Mesenchymal stem cell (in vitro differentiated cells and primary cell): ENCODE data around the gene CDK11B. TPM values are rescaled to one million over a fixed set of nuclear protein-coding genes. Genes with fewer than 3 reads are reported as not detected.
A peak's percentile ranks its signal among the peaks of the same experiment; 100 is the strongest.
"Not testable (repeated sequence)": the region's sequence is repeated elsewhere in the genome, so short reads cannot be mapped to it uniquely, and the experiment has no call there.

ENCODE experiments used
- DNase-seq: peaks from one replicate; pipeline ENCODE4 v3.0.0-alpha.2; 2013
- H2AFZ ChIP-seq: one replicate; pipeline ENCODE4 v1.6.1; 2013; ENCODE audit warnings: low read depth, mild to moderate bottlenecking, control low read depth, inconsistent platforms, low read length, moderate library complexity
- H2AK5ac ChIP-seq: 2 replicates; pipeline ENCODE4 v1.6.1; 2013; ENCODE audit warnings: low read length, moderate library complexity, mild to moderate bottlenecking, inconsistent platforms; ENCODE audit not compliant: severe bottlenecking
- H2BK120ac ChIP-seq: one replicate; pipeline ENCODE4 v1.6.1; 2013; ENCODE audit warnings: low read depth, mild to moderate bottlenecking, inconsistent platforms, low read length, moderate library complexity
- H2BK12ac ChIP-seq, 2 experiments: one replicate each; pipeline ENCODE4 v1.6.1; 2013; ENCODE audit warnings: inconsistent platforms in 2 of 2, low read length in 2 of 2, mild to moderate bottlenecking in 2 of 2, moderate library complexity in 2 of 2, control low read depth in 1 of 2
- H2BK15ac ChIP-seq: one replicate; pipeline ENCODE4 v1.6.1; 2013; ENCODE audit warnings: mild to moderate bottlenecking, low read depth, inconsistent platforms; ENCODE audit not compliant: poor library complexity, severe bottlenecking
- H2BK5ac ChIP-seq: 2 replicates; pipeline ENCODE4 v1.6.1; 2013; ENCODE audit warnings: low read depth, mild to moderate bottlenecking, low read length, control low read depth, inconsistent platforms; ENCODE audit not compliant: poor library complexity, severe bottlenecking
- H3K14ac ChIP-seq, 2 experiments: one replicate each; pipeline ENCODE4 v1.6.1; 2013; ENCODE audit warnings: inconsistent platforms in 2 of 2, low read length in 2 of 2, control low read depth in 1 of 2, mild to moderate bottlenecking in 1 of 2, moderate library complexity in 1 of 2
- H3K18ac ChIP-seq, 2 experiments: one replicate each; pipeline ENCODE4 v1.6.1; 2013; ENCODE audit warnings: inconsistent platforms in 2 of 2, low read length in 2 of 2, control low read depth in 1 of 2, low read depth in 1 of 2, mild to moderate bottlenecking in 1 of 2
- H3K23ac ChIP-seq, 2 experiments: one replicate each; pipeline ENCODE4 v1.6.1; 2013; ENCODE audit warnings: inconsistent platforms in 2 of 2, low read length in 2 of 2, mild to moderate bottlenecking in 2 of 2, moderate library complexity in 2 of 2, control low read depth in 1 of 2
- H3K27ac ChIP-seq: 2 replicates; pipeline ENCODE4 v1.5.1; 2013; ENCODE audit warnings: mild to moderate bottlenecking, moderate library complexity, low read length, control low read depth, inconsistent platforms; ENCODE audit not compliant: poor library complexity, severe bottlenecking
- H3K27me3 ChIP-seq, 2 experiments: 2 replicates each; pipeline versions ENCODE4 v1.6.1 to v1.7.0; 2013; ENCODE audit warnings: low read length in 2 of 2, mild to moderate bottlenecking in 2 of 2, moderate library complexity in 2 of 2, control low read depth in 1 of 2, inconsistent platforms in 1 of 2; ENCODE audit not compliant: control insufficient read depth in 1 of 2, insufficient read depth in 1 of 2
- H3K36me3 ChIP-seq, 2 experiments: 2 replicates each; pipeline versions ENCODE4 v1.6.1 to v1.7.0; 2013; ENCODE audit warnings: low read length in 2 of 2, control low read depth in 1 of 2, inconsistent platforms in 1 of 2, low read depth in 1 of 2, mild to moderate bottlenecking in 1 of 2; ENCODE audit not compliant: insufficient read depth in 2 of 2, control insufficient read depth in 1 of 2
- H3K4ac ChIP-seq, 2 experiments: one replicate each; pipeline ENCODE4 v1.6.1; 2013; ENCODE audit warnings: inconsistent platforms in 2 of 2, low read length in 2 of 2, mild to moderate bottlenecking in 2 of 2, moderate library complexity in 2 of 2, control low read depth in 1 of 2, low read depth in 1 of 2
- H3K4me1 ChIP-seq: 2 replicates; pipeline ENCODE4 v1.6.1; 2013; ENCODE audit warnings: low read depth, low read length, control low read depth; ENCODE audit not compliant: control insufficient read depth, insufficient read depth
- H3K4me2 ChIP-seq: 2 replicates; pipeline ENCODE4 v1.6.1; 2013; ENCODE audit warnings: low read length, mild to moderate bottlenecking, inconsistent platforms; ENCODE audit not compliant: poor library complexity, severe bottlenecking
- H3K4me3 ChIP-seq, 2 experiments: 2 replicates each; pipeline versions ENCODE4 v1.5.1 to v1.7.0; 2013; ENCODE audit warnings: low read length in 2 of 2, mild to moderate bottlenecking in 2 of 2, control low read depth in 1 of 2, low read depth in 1 of 2; ENCODE audit not compliant: insufficient read depth in 1 of 2
- H3K79me1 ChIP-seq: replicated peaks from 2 replicates; pipeline ENCODE4 v1.6.1; 2013; ENCODE audit warnings: mild to moderate bottlenecking, control low read depth, low read length, inconsistent platforms; ENCODE audit not compliant: poor library complexity, severe bottlenecking
- H3K9ac ChIP-seq: 2 replicates; pipeline ENCODE4 v1.7.0; 2013; ENCODE audit warnings: mild to moderate bottlenecking, low read length, moderate library complexity
- H3K9me3 ChIP-seq: 2 replicates; pipeline ENCODE4 v1.7.0; 2013; ENCODE audit warnings: mild to moderate bottlenecking, low read length; ENCODE audit not compliant: control insufficient read depth
- H4K8ac ChIP-seq: one replicate; pipeline ENCODE4 v1.6.1; 2013; ENCODE audit warnings: inconsistent platforms, mild to moderate bottlenecking, low read length, moderate library complexity
- H4K91ac ChIP-seq: one replicate; pipeline ENCODE4 v1.6.1; 2013; ENCODE audit warnings: mild to moderate bottlenecking, low read length, inconsistent platforms
- WGBS: methylation state at CpG from one replicate; pipeline ENCODE4 v1.1.7; 2013; ENCODE audit warnings: mixed read lengths; 5-methylcytosine and 5-hydroxymethylcytosine counted together
- polyA plus RNA-seq, 2 experiments: library from polyadenylated mRNA; stranded (reverse); fragments of 200-250 nt; gene quantifications; one replicate each; pipeline ENCODE4 v1.2.3, GENCODE V29; 2013

Gene CDK11B
- polyA plus RNA-seq (2013, experiment 1 of 2) = 28.9 TPM
- 28.6 TPM for polyA plus RNA-seq (2013, experiment 2 of 2)

- H3K14ac ChIP-seq, H3K27me3 ChIP-seq, H3K23ac ChIP-seq, H2AK5ac ChIP-seq, H3K9me3 ChIP-seq, H3K4me1 ChIP-seq: not testable (repeated sequence)
- H2BK120ac ChIP-seq = peak within 1 kb of the TSS; percentile 97
- peaks cover 31% of the 10 kb centered on the region in 2 experiments for H3K36me3 ChIP-seq
- peak within 1 kb of the TSS; percentile 89 for H2BK15ac ChIP-seq
- H4K8ac ChIP-seq = peak within 1 kb of the TSS; percentile 96
- H2AFZ ChIP-seq = peak within 1 kb of the TSS; percentile 81
- peak within 1 kb of the TSS; percentile 75 to 98 for H3K4ac ChIP-seq
- peak within 1 kb of the TSS; percentile 93 for H3K9ac ChIP-seq
- peak within 1 kb of the TSS; percentile 78 to 81 for H3K4me3 ChIP-seq
- under 1% methylated on average over 51 of the region's 96 CpGs for WGBS
- H2BK5ac ChIP-seq = peak within 1 kb of the TSS; percentile 99
- peak; percentile 96 for DNase-seq
- peak within 1 kb of the TSS; percentile 96 to 99 for H3K18ac ChIP-seq
- H4K91ac ChIP-seq = peak within 1 kb of the TSS; percentile 98
- peak within 1 kb of the TSS in 1 of 2 experiments; percentile 77 for H2BK12ac ChIP-seq
- peaks cover 13% of the 10 kb centered on the region for H3K79me1 ChIP-seq
- H3K4me2 ChIP-seq = peak within 1 kb of the TSS; percentile 57
- peak within 1 kb of the TSS; percentile 100 for H3K27ac ChIP-seq
These were observed at the start of gene CDK11B for GRCh38 chr1:1658583-1659549. Gene CDK11B (minus strand): TSS chr1:1659004. CDS start chr1:1657485, 1,519 bp downstream.

- not testable (repeated sequence) for H2BK5ac ChIP-seq, H3K27ac ChIP-seq, H3K4me1 ChIP-seq, H2BK12ac ChIP-seq, H3K4me2 ChIP-seq, H2BK15ac ChIP-seq, H2AK5ac ChIP-seq, H3K9ac ChIP-seq, H4K91ac ChIP-seq, H2AFZ ChIP-seq, DNase-seq, H3K4ac ChIP-seq, H3K79me1 ChIP-seq, H3K9me3 ChIP-seq, H3K23ac ChIP-seq, H4K8ac ChIP-seq, H3K18ac ChIP-seq, H3K27me3 ChIP-seq, H3K14ac ChIP-seq, H2BK120ac ChIP-seq, H3K4me3 ChIP-seq
- WGBS = 94% methylated on average over 4 of the region's 20 CpGs
- H3K36me3 ChIP-seq = peaks cover 4 to 20% of the 10 kb centered on the region in 2 experiments
These were observed 49.1 kb upstream of the CDK11B start for GRCh38 chr1:1707897-1708296.

GRCh38 chr1:1707241-1707640, 48.4 kb upstream of the CDK11B start:
- not testable (repeated sequence) for H3K27ac ChIP-seq, H3K9me3 ChIP-seq, H3K23ac ChIP-seq, H2BK5ac ChIP-seq, H2BK15ac ChIP-seq, H3K4me2 ChIP-seq, H3K4ac ChIP-seq, H2AFZ ChIP-seq, H3K79me1 ChIP-seq, H3K27me3 ChIP-seq, H3K14ac ChIP-seq, H2BK120ac ChIP-seq, H3K18ac ChIP-seq, H4K8ac ChIP-seq, DNase-seq, H3K4me3 ChIP-seq, H2AK5ac ChIP-seq, H3K4me1 ChIP-seq, H2BK12ac ChIP-seq, H4K91ac ChIP-seq, H3K9ac ChIP-seq
- peaks cover 4 to 20% of the 10 kb centered on the region in 2 experiments for H3K36me3 ChIP-seq
- WGBS = no CpG with 5 or more reads among the region's 23 CpGs

- H4K8ac ChIP-seq, H3K23ac ChIP-seq, H2AK5ac ChIP-seq, H3K9ac ChIP-seq, DNase-seq, H3K4ac ChIP-seq, H3K4me2 ChIP-seq, H3K9me3 ChIP-seq, H3K79me1 ChIP-seq, H3K4me3 ChIP-seq, H2BK15ac ChIP-seq, H2BK120ac ChIP-seq, H3K27ac ChIP-seq, H4K91ac ChIP-seq, H3K14ac ChIP-seq, H3K4me1 ChIP-seq, H3K18ac ChIP-seq, H2BK12ac ChIP-seq, H2AFZ ChIP-seq, H2BK5ac ChIP-seq, H3K27me3 ChIP-seq: not testable (repeated sequence)
- no CpG with 5 or more reads among the region's 10 CpGs for WGBS
- H3K36me3 ChIP-seq = peaks cover 4 to 20% of the 10 kb centered on the region in 2 experiments
These were observed 46.8 kb upstream of the CDK11B start for GRCh38 chr1:1705623-1706022.
